ENCODE results near the gene SPNS2. TPM values are rescaled to one million over a fixed set of nuclear protein-coding genes. Genes with fewer than 3 reads are reported as not detected.

Gene SPNS2
- polyA plus RNA-seq, 1 of the 3 experiments (the other 2 are of a cell fraction) = 0.08 TPM

DNA sequence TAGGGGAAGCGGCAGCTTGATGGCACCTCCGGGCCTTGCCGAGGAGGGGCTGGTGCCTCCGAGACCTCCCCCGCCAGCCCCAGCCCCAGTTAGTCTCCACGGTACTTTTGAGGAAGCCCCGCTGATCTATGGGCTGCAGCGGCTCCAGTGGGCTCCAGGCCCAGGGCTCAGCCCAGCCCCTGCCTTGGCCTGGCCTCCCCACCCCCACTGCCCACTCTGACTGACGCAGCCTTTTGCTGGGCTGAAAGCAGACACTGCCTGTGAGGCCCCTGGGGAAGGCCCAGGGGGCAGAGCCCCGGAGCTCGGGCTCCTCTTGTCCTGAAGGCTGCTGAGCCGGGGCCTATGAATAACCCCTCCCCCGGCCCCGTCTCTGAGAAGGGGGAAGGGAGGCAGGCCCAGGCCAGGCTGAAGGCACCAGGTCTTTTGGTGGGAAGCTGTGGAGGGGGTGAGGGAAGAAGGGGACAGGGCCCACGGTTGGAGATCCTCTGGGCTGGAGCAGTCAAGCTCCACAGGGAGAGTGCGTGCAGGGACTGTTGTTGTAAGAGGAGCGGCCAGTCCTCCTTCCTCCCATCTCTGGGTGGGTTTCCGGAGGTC is 78.1 kb downstream of the SPNS2 start:
- no peak overlapping the region for H3K9ac ChIP-seq
- no peak overlapping the region for H3K27ac ChIP-seq (ENCODE audit: low read depth in 2 of 2, low read length in 1 of 2)
- ChIA-PET CTCF (interaction anchor here (1.3 to 5.6 kb wide), 3 partner anchors 10 to 49 kb away, joined by 4 to 28 read pairs (median 25); no protein-coding TSS in a partner anchor), POLR2A (interaction anchor here (0.6 kb wide), 1 partner anchor 11 kb away, joined by 3 read pairs; no protein-coding TSS in a partner anchor)
- no peaks in the 10 kb centered on the region for H3K9me3 ChIP-seq
- 61% methylated on average over 15 of the region's 18 CpGs for WGBS (ENCODE audit: low lambda C conversion rate)
- H3K4me1 ChIP-seq (ENCODE audit: control insufficient read depth in 1 of 2, insufficient read depth in 2 of 2, low read depth in 1 of 2, low read length in 1 of 2) = no peaks in the 10 kb centered on the region
- H3K27me3 ChIP-seq (ENCODE audit: insufficient read depth) = peaks cover 15% of the 10 kb centered on the region; the same call in 1 of the 2 replicates
- no peaks in the 10 kb centered on the region for H4K20me1 ChIP-seq (ENCODE audit: insufficient read depth)
- no peaks in the 10 kb centered on the region for H3K36me3 ChIP-seq (replicated peaks in 1 of 2; ENCODE audit: control insufficient read depth in 1 of 2, insufficient read depth in 2 of 2, low read length in 1 of 2)
- H2AFZ ChIP-seq (ENCODE audit: low read depth) = no peak overlapping the region
- H3K9me2 ChIP-seq = no peaks in the 10 kb centered on the region
- TF ChIP-seq NFIC (IDR thresholded peaks at IDR 0.05; ENCODE audit: borderline replicate concordance) (no peak), FOSL2 (IDR thresholded peaks at IDR 0.05; ENCODE audit: borderline replicate concordance, low read depth) (no peak), CHD2 (IDR thresholded peaks at IDR 0.05; ENCODE audit: low read length, partially characterized antibody) (no peak), MXI1 (IDR thresholded peaks at IDR 0.05; ENCODE audit: low read depth, low read length) (no peak), TAF1 (IDR thresholded peaks at IDR 0.05; ENCODE audit: borderline replicate concordance, low read depth, low read length) (no peak), TEAD4 (IDR thresholded peaks at IDR 0.05; ENCODE audit: borderline replicate concordance, insufficient read depth) (no peak), RCOR1 (IDR thresholded peaks at IDR 0.05; ENCODE audit: low read length) (no peak), RFX5 (IDR thresholded peaks at IDR 0.05; ENCODE audit: low read length) (no peak), SMC3 (IDR thresholded peaks at IDR 0.05; ENCODE audit: low read depth, low read length) (no peak), POLR2AphosphoS5 (IDR thresholded peaks at IDR 0.05; ENCODE audit: low read depth, low read length) (no peak), EZH2phosphoT487 (IDR thresholded peaks at IDR 0.05; ENCODE audit: borderline replicate concordance, low read depth) (no peak), FOXJ3 (CRISPR knock-in tag; IDR thresholded peaks at IDR 0.05) (no peak), RAD21 (IDR thresholded peaks at IDR 0.05; ENCODE audit: low read length) (no peak)
- TF ChIP-seq, protein P1, sequence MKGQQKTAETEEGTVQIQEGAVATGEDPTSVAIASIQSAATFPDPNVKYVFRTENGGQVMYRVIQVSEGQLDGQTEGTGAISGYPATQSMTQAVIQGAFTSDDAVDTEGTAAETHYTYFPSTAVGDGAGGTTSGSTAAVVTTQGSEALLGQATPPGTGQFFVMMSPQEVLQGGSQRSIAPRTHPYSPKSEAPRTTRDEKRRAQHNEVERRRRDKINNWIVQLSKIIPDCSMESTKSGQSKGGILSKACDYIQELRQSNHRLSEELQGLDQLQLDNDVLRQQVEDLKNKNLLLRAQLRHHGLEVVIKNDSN (IDR thresholded peaks at IDR 0.05; ENCODE audit: borderline replicate concordance, low read depth) = no peak
- TF ChIP-seq, protein P2, sequence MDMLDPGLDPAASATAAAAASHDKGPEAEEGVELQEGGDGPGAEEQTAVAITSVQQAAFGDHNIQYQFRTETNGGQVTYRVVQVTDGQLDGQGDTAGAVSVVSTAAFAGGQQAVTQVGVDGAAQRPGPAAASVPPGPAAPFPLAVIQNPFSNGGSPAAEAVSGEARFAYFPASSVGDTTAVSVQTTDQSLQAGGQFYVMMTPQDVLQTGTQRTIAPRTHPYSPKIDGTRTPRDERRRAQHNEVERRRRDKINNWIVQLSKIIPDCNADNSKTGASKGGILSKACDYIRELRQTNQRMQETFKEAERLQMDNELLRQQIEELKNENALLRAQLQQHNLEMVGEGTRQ (IDR thresholded peaks at IDR 0.05; ENCODE audit: borderline replicate concordance, low read depth, low read length) = no peak
- TF ChIP-seq, protein P3, sequence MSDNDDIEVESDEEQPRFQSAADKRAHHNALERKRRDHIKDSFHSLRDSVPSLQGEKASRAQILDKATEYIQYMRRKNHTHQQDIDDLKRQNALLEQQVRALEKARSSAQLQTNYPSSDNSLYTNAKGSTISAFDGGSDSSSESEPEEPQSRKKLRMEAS (IDR thresholded peaks at IDR 0.05; ENCODE audit: low read depth) = no peak
- TF ChIP-seq, protein P4, sequence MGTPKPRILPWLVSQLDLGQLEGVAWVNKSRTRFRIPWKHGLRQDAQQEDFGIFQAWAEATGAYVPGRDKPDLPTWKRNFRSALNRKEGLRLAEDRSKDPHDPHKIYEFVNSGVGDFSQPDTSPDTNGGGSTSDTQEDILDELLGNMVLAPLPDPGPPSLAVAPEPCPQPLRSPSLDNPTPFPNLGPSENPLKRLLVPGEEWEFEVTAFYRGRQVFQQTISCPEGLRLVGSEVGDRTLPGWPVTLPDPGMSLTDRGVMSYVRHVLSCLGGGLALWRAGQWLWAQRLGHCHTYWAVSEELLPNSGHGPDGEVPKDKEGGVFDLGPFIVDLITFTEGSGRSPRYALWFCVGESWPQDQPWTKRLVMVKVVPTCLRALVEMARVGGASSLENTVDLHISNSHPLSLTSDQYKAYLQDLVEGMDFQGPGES (IDR thresholded peaks at IDR 0.05; ENCODE audit: low read depth, low read length) = no peak
- H3F3A ChIP-seq (replicated peaks; ENCODE audit: insufficient read depth) = no peaks in the 10 kb centered on the region
- no peaks in the 10 kb centered on the region for H3K79me2 ChIP-seq (ENCODE audit: insufficient read depth)
- no peak for DNase-seq
- no peak overlapping the region for H3K4me3 ChIP-seq (ENCODE audit: low read depth in 2 of 2, low read length in 1 of 2)
- H3K4me2 ChIP-seq = no peak overlapping the region

All from SK-N-SH (cell line).